K562 (cell line): ENCODE data around the gene MCL1. TPM values are rescaled to one million over a fixed set of nuclear protein-coding genes. Genes with fewer than 3 reads are reported as not detected.

Source experiments
- CGGBP1 ChIP-seq: fragments of 250-450 bp; sonication (Bioruptor Pico); IDR thresholded peaks from 2 replicates; pipeline ENCODE4 v1.9.0; 2021; ENCODE audit warnings: mild to moderate bottlenecking
- CHAMP1 ChIP-seq: fragments of 450-650 bp; IDR thresholded peaks from 2 replicates; pipeline ENCODE4 v1.6.1; 2016; ENCODE audit warnings: mild to moderate bottlenecking
- ELF4 ChIP-seq: fragments of 450-650 bp; formaldehyde crosslinking; IDR thresholded peaks from 2 replicates; pipeline ENCODE4 v1.4.0; 2022; ENCODE audit warnings: missing genetic modification characterization
- ELK3 ChIP-seq: fragments of 450-650 bp; formaldehyde crosslinking; IDR thresholded peaks from 2 replicates; pipeline ENCODE4 v1.4.0; 2020; ENCODE audit warnings: mild to moderate bottlenecking
- IRF9 ChIP-seq: fragments of 450-650 bp; IDR thresholded peaks from 2 replicates; pipeline ENCODE4 v1.6.1; 2016; ENCODE audit warnings: missing biosample characterization, missing genetic modification characterization
- MED1 ChIP-seq: sonication (generic); formaldehyde crosslinking; IDR thresholded peaks from 2 replicates; pipeline ENCODE4 v1.8.1; 2023; ENCODE audit warnings: missing genetic modification reagents, borderline replicate concordance
- NR3C1 ChIP-seq: sonication (generic); formaldehyde crosslinking; IDR thresholded peaks from 2 replicates; pipeline ENCODE4 v1.8.1; 2022; ENCODE audit warnings: missing genetic modification reagents
- PHTF2 ChIP-seq: fragments of 250-450 bp; sonication (Bioruptor Pico); IDR thresholded peaks from 2 replicates; pipeline ENCODE4 v1.5.0; 2021; ENCODE audit warnings: mild to moderate bottlenecking
- POLR3A ChIP-seq: IDR thresholded peaks from 2 replicates; pipeline ENCODE4 v1.6.1; 2011; ENCODE audit warnings: borderline replicate concordance, mild to moderate bottlenecking, moderate library complexity; ENCODE audit not compliant: insufficient read length, insufficient read depth; ENCODE audit errors: extremely low read depth
- SMARCA4 ChIP-seq: fragments of 450-650 bp; IDR thresholded peaks from 2 replicates; pipeline ENCODE4 v1.6.1; 2016
- TRIM28 ChIP-seq: fragments of 450-650 bp; IDR thresholded peaks from 2 replicates; pipeline ENCODE4 v1.6.1; 2017
- ZEB2 ChIP-seq: fragments of 450-650 bp; IDR thresholded peaks from 2 replicates; pipeline ENCODE4 v1.6.1; 2016
- ZFP1 ChIP-seq: fragments of 450-650 bp; formaldehyde crosslinking; IDR thresholded peaks from 2 replicates; pipeline ENCODE4 v1.4.0; 2020; ENCODE audit warnings: mild to moderate bottlenecking, mixed read lengths
- ZFP91 ChIP-seq: sonication (generic); formaldehyde crosslinking; IDR thresholded peaks from 2 replicates; pipeline ENCODE4 v1.8.0; 2022; ENCODE audit warnings: mild to moderate bottlenecking, missing genetic modification reagents
- ZKSCAN8 ChIP-seq: fragments of 200-800 bp; sonication (Bioruptor generic); IDR thresholded peaks from 2 replicates; pipeline ENCODE4 v1.6.1; 2016; ENCODE audit warnings: missing genetic modification characterization, missing compliant biosample characterization
- ZNF124 ChIP-seq: sonication (generic); formaldehyde crosslinking; IDR thresholded peaks from 2 replicates; pipeline ENCODE4 v1.8.1; 2022; ENCODE audit warnings: missing genetic modification reagents
- ZNF133 ChIP-seq: fragments of 250-450 bp; sonication (Bioruptor Pico); IDR thresholded peaks from 2 replicates; pipeline ENCODE4 v1.4.0; 2020; ENCODE audit warnings: mild to moderate bottlenecking
- ZNF280A ChIP-seq: fragments of 450-650 bp; IDR thresholded peaks from 2 replicates; pipeline ENCODE4 v1.6.1; 2018; ENCODE audit warnings: mild to moderate bottlenecking, low read depth; ENCODE audit not compliant: partially characterized antibody
- ZNF41 ChIP-seq: fragments of 250-450 bp; sonication (Bioruptor Pico); conservative IDR thresholded peaks from 2 replicates; pipeline ENCODE4 v1.4.0; 2020; ENCODE audit warnings: mild to moderate bottlenecking
- ZNF584 ChIP-seq: fragments of 200-800 bp; sonication (Bioruptor generic); IDR thresholded peaks from 2 replicates; pipeline ENCODE4 v1.6.1; 2016; ENCODE audit warnings: low read depth, mild to moderate bottlenecking, missing genetic modification characterization, missing compliant biosample characterization
- ZSCAN29 ChIP-seq: fragments of 450-650 bp; IDR thresholded peaks from 2 replicates; pipeline ENCODE4 v1.6.1; 2017
- polyA plus RNA-seq, 8 experiments: library from polyadenylated mRNA; depleted of rRNA in 4 of 8; stranded (reverse) in 5 of 8; unstranded in 3 of 8; fragments of >200 nt; fragmentation: Nextera tagmentation in 2 of 8; fragmentation: Illumina TruSeq in 1 of 8; extraction: Ambion mirVana in 2 of 8; extraction: Trizol in 1 of 8; gene quantifications; 2 replicates each; pipeline versions ENCODE4 v1.2.1 to v1.2.3, GENCODE V29; 2011 to 2014; ENCODE audit warnings: inconsistent platforms in 1 of 8, missing spikeins in 1 of 8
- total RNA-seq, 7 experiments: library from RNA; depleted of rRNA in 6 of 7; stranded (reverse); fragments of >200 nt in 6 of 7; fragmentation: Illumina TruSeq in 2 of 7; extraction: Trizol in 2 of 7; gene quantifications; 2 replicates each; pipeline versions ENCODE4 v1.2.1 to v1.2.3, GENCODE V29; 2011 to 2021; ENCODE audit warnings: low replicate concordance in 1 of 7

MCL1 gene
- total and polyA plus RNA-seq, 9 of the 15 experiments (the other 6 are each of a cell fraction or from before 2014, with no cell fraction given) = 27.1 to 224 (median 138) TPM

GRCh38 chr1:150548632-150549495 lies 30.5 kb downstream of the MCL1 start, which contains the start of gene ADAMTSL4 (continued):
- TF ChIP-seq NR3C1 (CRISPR knock-in tag) (0 out of 2 replicates have a peak, but pooled peaks have one; percentile 53), POLR3A (no peak), ZNF124 (CRISPR knock-in tag) (no peak), ZNF584 (CRISPR knock-in tag) (no peak), ZNF41 (CRISPR knock-in tag) (no peak), IRF9 (no peak), ZNF280A (no peak), ELF4 (no peak), SMARCA4 (no peak), PHTF2 (CRISPR knock-in tag) (no peak), ZSCAN29 (no peak; the same call in 1 of the 2 replicates), ZFP91 (CRISPR knock-in tag) (no peak), MED1 (CRISPR knock-in tag) (no peak; the same call in 1 of the 2 replicates), ZFP1 (no peak), TRIM28 (no peak), CGGBP1 (CRISPR knock-in tag) (no peak), ZNF133 (CRISPR knock-in tag) (no peak), ZEB2 (no peak), ZKSCAN8 (CRISPR knock-in tag) (no peak), ELK3 (CRISPR knock-in tag) (no peak), CHAMP1 (no peak)
